GM18870 (cell line): Measurements from ENCODE around the gene ANKRD28.
"Not testable (repeated sequence)": the region's sequence is repeated elsewhere in the genome, so short reads cannot be mapped to it uniquely, and the experiment has no call there.

Experiments used
- ATAC-seq: cut with Tn5 transposase; IDR thresholded peaks from one replicate; pipeline ENCODE4 v1.9.1; 2021; ENCODE audit warnings: moderate library complexity; ENCODE audit not compliant: unreplicated experiment

ANKRD28 gene

DNA sequence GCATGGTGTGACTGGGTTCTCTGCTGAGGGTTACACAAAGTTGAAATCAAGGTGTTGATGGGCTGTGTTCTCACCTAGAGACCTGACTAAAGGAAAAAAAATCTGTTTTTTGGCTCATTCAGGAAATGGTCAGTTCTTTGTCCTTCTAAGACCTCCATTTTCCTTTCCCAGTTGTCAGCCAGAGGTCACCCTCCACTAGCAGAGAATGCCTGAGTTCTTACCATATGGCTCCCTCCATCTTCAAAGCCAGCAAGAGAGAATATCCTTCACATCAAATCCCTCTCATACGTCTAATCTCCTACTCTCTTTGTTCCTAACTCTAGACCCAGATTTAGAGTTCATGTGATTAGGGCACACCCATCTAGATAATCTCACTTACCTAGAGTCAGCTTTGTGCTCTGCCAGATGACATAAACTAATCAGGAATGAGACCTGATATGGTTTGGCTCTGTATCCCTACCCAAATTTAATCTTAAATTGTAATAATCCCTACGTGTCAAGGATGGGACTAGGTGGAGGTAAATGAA is 19.4 kb downstream of the ANKRD28 start:
- no peak for ATAC-seq

GRCh38 chr3:15774931-15775560 is 22.7 kb downstream of the ANKRD28 start:
- peak; percentile 63 for ATAC-seq

DNA sequence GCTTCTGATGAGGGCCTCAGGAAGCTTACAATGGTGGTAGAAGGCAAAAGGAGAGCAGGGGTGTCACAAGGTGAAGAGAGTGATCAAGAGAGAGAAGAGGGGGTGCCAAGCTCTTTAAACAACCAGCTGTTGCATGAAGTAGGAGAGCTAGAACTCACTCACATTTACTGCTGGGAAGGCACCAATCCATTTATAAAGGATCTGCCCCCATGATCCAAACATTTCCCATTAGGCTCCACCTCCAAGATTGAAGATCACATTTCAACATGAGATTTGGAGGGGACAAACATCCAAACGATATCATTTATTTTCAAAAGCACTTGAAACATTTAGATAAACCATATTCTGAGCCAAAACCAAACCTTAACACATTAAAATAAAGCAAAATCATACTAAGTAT is 26.3 kb downstream of the ANKRD28 start:
- ATAC-seq, result no peak

DNA sequence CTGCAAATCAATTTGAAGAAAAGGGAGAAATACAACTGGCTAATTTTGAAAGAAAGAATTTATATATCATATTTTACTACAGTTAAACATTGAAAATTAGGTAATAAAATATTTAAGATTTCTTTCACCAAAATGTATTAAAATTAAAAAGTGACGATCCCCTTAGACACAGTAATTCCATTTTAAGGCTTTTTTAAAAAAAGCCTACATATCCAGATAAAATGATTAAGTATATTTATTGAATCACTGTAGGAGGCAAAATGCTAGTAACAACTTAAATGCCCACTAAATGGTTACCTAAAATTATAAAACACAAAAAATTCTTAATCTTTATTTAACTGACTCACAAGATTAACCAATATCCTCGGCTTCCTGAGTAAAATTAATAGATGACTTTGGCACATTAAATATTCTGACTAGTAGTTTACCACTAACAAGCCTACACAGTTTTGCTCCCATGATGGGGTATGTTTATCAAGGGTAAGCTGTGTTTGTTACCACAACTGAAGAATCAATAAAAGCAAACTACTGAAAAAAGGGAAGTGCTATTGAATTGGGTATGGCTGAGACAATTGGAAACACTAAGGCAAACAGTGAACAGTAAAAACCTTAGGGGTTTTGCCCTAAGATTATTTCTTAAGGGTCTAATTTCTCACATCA is 28.4 kb downstream of the ANKRD28 start:
- ATAC-seq, result no peak

DNA sequence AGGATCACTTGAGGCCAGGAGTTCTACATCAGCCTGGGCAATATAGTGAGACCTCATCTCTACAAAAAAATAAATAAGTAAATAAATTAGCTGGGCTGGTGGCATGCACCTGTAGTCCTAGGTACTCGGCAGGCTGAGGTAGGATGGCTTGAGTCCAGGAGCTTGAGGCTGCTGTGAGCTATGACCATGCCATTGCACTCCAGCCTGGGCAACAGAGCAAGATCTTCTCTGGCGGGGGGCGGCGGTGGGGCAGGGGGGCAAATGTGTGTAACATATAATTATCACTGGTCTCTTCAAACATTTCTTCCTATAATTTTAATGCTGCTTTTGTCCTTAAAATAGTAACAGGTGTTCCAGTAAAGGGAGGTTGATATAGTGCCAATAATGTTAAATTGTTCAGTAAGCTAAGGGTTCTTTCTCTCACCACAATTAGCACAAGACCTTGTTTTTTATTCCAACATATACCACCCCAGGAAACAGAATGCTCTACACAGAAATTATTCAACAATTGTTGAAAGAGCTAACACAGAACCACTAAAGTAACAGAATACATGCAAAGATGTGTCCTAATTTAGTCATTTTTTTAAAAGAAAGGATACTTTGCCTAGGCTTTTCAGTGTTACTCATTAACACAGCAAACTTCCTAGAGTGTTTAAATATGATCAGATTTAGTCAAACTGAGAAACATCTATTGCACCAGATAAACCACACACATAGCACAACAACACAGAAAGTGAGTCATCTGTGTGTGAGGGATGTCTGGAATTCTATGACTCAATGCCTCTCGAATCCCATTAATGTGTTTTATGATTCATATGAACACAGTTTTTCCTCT is 29.1 kb downstream of the ANKRD28 start:
- peak; percentile 93 for ATAC-seq

GRCh38 chr3:15766406-15766805 is 31.4 kb downstream of the ANKRD28 start:
- no peak for ATAC-seq

DNA sequence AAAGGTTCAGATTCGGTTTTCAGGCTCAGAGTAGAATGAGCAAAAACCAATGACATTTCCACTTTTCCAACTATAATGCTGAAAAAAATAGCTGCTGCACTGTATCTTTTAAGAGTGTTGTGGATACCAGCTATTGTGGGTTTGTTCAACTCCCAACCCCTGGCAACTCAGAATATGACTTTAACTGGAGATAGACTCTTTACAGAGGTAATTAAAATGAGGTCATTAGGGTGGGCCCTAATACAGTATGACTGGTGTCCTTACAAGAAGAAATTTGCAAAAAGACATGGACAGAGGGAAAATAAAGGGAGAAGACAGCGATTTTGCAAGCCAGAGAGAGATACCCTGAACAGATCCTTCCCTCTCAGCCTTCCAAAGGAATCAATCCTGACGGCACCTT is 39.5 kb downstream of the ANKRD28 start:
- no peak for ATAC-seq

DNA sequence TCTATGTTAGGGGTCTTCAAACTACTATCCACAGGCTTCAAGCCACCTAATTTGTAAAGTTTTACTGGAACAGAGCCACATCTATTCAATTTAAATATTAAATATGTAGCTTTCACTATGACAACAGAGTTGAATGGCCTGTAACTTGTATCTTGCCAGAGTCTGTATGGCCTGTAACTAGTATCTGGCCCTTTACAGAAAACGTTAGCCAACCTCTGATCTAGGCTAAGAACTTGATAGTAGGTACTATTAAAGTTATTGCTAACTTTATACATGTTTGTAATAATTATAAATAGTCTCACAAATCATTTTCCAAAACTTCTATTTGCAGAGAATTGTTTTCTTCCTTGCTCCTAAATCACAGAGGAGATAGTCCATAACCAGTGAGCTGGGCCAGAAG is 40.0 kb downstream of the ANKRD28 start:
- ATAC-seq, result no peak

GRCh38 chr3:15756505-15756904 is 41.3 kb downstream of the ANKRD28 start:
- no peak for ATAC-seq

DNA sequence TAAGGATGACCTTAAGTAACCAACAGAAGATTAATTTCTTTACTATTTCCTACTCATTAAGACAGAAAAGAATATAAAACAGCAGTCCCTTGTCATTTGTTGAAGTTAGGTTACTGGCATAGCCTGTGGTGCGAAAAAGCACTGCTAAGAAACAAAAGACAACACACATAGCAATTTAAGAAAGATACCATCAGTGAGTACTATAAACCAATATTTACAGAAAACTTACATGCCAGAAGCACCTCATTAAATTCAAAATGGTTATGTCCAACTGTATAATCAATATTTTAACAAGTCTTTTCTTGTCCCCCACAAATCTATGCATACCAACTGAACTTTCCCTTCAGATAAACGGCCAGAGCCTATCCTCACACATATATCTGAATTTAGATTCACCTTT is 42.0 kb downstream of the ANKRD28 start:
- no peak for ATAC-seq

- ATAC-seq, result no peak
Observed at GRCh38 chr3:15755181-15755580, 42.6 kb downstream of the ANKRD28 start.

DNA sequence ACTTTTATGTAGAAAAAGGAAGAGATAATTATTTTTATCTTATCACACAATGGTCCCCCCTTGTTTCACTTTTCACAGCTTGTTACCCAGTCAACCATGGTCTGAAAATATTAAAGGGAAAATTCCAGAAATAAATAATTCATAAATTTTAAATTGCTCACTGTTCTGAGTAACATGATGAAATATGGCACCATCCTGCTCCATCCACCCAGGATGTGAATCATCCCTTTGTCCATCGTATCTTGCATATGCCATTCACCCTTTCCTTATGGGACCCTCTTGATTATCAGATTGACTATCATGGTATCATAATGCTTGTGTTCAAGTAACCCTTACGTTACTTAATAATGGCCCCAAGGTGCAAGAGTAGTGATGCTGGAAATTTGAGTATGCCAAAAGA is 43.7 kb downstream of the ANKRD28 start:
- ATAC-seq, result no peak

DNA sequence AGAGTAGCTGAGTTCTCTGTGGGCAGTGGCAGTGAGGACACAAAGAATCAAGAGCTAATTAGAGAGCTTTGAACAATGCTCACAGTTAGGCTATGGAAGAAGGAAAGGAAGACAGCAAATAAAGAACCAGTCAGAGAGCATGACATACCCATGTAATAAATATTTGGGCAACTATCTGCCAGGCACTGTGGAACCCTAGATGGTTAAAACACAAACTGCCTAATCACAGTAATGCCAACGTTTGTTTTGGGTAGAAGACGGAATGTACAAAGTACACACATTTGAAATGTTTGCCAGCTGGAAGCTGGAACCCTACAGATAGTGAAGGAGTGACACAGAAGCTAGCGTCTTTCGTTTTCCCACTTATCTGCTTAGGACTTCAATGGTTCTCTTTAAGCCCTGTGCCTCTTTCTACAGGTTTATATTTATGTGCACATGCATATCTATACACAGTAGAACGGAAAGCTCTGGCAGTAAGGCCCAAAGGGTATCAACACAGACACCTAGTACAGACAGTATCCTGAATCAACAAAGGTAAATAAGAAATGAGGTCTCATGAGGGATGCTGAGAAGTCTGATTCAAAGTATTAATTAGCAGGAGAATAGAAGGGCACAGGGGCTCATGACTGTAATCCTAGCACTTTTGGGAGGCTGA is 44.6 kb downstream of the ANKRD28 start:
- ATAC-seq, result no peak

DNA sequence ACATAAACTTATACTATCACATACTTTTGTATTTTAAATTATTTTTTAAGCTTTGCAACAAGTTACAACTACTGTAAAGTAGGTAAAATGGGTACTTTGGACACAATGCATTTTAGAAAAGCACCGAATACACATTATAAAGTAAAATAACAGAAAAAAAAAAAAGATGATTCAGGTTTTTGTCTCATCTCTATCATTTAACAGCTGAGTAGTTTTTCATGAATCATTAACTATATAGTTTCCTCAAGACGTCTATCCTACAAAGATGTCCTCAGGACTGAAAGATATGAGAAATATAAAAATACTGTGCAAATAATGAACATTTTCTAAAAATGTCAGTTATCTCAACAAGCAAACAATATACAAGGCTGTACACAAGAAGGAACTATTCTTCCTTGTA is 46.9 kb downstream of the ANKRD28 start:
- no peak for ATAC-seq

GRCh38 chr3:15750143-15750542 is 47.6 kb downstream of the ANKRD28 start:
- no peak for ATAC-seq

- ATAC-seq, result not testable (repeated sequence)
Observed at GRCh38 chr3:15745896-15746295, 51.9 kb downstream of the ANKRD28 start.

- no peak for ATAC-seq
Observed at GRCh38 chr3:15744176-15744575, 53.6 kb downstream of the ANKRD28 start.

DNA sequence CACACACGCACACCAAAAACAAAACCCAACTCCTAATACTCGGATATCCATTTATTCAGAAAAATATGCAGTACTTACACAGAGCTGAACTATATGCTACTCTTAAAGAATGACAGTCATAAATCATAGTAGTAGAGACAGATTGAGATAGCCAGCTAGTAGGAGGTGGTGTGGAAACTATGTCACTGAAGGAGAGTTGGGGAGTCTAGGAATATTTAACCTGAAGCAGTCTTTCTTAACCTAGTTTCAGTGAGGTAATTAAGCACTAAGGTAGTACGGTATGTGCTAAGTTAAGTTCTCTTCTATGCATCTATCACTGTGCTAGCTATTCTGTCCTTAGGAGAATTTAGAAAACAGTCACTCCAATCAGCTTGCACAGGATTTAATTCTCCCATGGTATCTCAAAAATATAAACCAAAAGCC is 54.2 kb downstream of the ANKRD28 start:
- no peak for ATAC-seq

DNA sequence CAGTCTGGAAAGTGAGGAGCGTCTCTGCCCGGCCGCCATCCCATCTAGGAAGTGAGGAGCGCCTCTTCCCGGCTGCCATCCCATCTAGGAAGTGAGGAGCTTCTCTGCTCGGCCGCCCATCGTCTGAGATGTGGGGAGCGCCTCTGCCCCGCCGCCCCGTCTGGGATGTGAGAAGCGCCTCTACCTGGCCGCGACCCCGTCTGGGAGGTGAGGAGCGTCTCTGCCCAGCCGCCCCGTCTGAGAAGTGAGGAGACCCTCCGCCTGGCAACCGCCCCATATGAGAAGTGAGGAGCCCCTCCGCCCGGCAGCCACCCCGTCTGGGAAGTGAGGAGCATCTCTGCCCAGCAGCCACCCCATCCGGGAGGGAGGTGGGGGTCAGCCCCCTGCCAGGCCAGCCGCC is 55.5 kb downstream of the ANKRD28 start:
- not testable (repeated sequence) for ATAC-seq

GRCh38 chr3:15738616-15739005 is 59.2 kb downstream of the ANKRD28 start:
- not testable (repeated sequence) for ATAC-seq

GRCh38 chr3:15731024-15731423 is 66.8 kb downstream of the ANKRD28 start:
- no peak for ATAC-seq
